ENCODE data around the gene DNMBP.

- no peak for TF ChIP-seq CTCF (IDR thresholded peaks at IDR 0.05; ENCODE audit: insufficient read depth, low read length)
- no peak for TF ChIP-seq POLR2AphosphoS5 (IDR thresholded peaks at IDR 0.05; ENCODE audit: low read depth)
These were observed 32.7 kb downstream of the DNMBP start for GRCh38 chr10:99976886-99977665.

Data from HL-60 (cell line).